MCF 10A (cell line): ENCODE results near the gene NEU2. TPM values are rescaled to one million over a fixed set of nuclear protein-coding genes. Genes with fewer than 3 reads are reported as not detected.

Source experiments
- BruUV-seq: library from RNA; stranded (reverse); fragments of 400-500 nt; replicated peaks from 2 replicates; lab custom pipeline; 2021; lab: Mats Ljungman, UMichigan
- CTCF ChIA-PET: fragments of 300-600 bp; sonication (Branson Sonifier 250); formaldehyde crosslinking; extraction: SDS; loops from one replicate; lab custom pipeline; 2021; ENCODE audit warnings: antibody characterized with exemption, inconsistent platforms; lab: Yijun Ruan, JAX
- POLR2A ChIA-PET: fragments of 300-600, 350-650 bp; sonication (Branson Sonifier 250); formaldehyde crosslinking; extraction: SDS; loops from one replicate; lab custom pipeline; 2020; ENCODE audit warnings: antibody characterized with exemption, inconsistent platforms; lab: Yijun Ruan, JAX
- DNase-seq: peaks from one replicate; pipeline ENCODE4 v3.0.0-alpha.2; 2018; ENCODE audit not compliant: unreplicated experiment
- H3K27ac Mint-ChIP-seq: one replicate; pipeline ENCODE4 v1.8.0; 2022; ENCODE audit warnings: mild to moderate bottlenecking, low read depth, mixed read lengths; ENCODE audit not compliant: unreplicated experiment
- H3K27me3 Mint-ChIP-seq: one replicate; pipeline ENCODE4 v1.8.0; 2022; ENCODE audit warnings: mixed read lengths; ENCODE audit not compliant: insufficient read depth, unreplicated experiment
- H3K36me3 Mint-ChIP-seq: one replicate; pipeline ENCODE4 v1.8.0; 2022; ENCODE audit warnings: mild to moderate bottlenecking, moderate library complexity, mixed read lengths; ENCODE audit not compliant: insufficient read depth, unreplicated experiment
- H3K4me1 Mint-ChIP-seq: one replicate; pipeline ENCODE4 v1.8.0; 2022; ENCODE audit warnings: mixed read lengths; ENCODE audit not compliant: insufficient read depth, unreplicated experiment
- H3K4me3 Mint-ChIP-seq: one replicate; pipeline ENCODE4 v1.8.0; 2022; ENCODE audit warnings: mild to moderate bottlenecking, moderate library complexity, mixed read lengths; ENCODE audit not compliant: unreplicated experiment
- H3K9me3 Mint-ChIP-seq: one replicate; pipeline ENCODE4 v1.8.0; 2022; ENCODE audit warnings: mixed read lengths; ENCODE audit not compliant: unreplicated experiment
- CTCF ChIP-seq: fragments of 200-600 bp; IDR thresholded peaks from one replicate; pipeline ENCODE4 v1.8.0; 2022; ENCODE audit warnings: antibody characterized with exemption, mild to moderate bottlenecking; ENCODE audit not compliant: unreplicated experiment
- intact Hi-C: fragments of 100-400 bp; cut with micrococcal nuclease; formaldehyde crosslinking; loops from 2 replicates; pipeline ENCODE4 v1.14.1; 2022
- total RNA-seq: library from RNA; stranded (reverse); gene quantifications from 2 replicates; pipeline ENCODE4 v1.2.3, GENCODE V29; 2022

Gene NEU2
- total RNA-seq, 1 experiment from 2014 or later = not detected

GRCh38 chr2:233039846-233040530 lies 7.5 kb downstream of the NEU2 start:
- POLR2A ChIA-PET = interaction anchor here (0.7 to 1.1 kb wide), 2 partner anchors 9 to 336 kb away, joined by 3 to 4 read pairs; no protein-coding TSS in a partner anchor
- H3K36me3 Mint-ChIP-seq = no peaks in the 10 kb centered on the region
- intact Hi-C loops = no loop called here
- H3K9me3 Mint-ChIP-seq = no peaks in the 10 kb centered on the region
- no peak overlapping the region for H3K4me3 Mint-ChIP-seq
- H3K27me3 Mint-ChIP-seq = no peaks in the 10 kb centered on the region
- peaks cover 18% of the 10 kb centered on the region for H3K4me1 Mint-ChIP-seq
- DNase-seq = no peak
- CTCF ChIA-PET = no interaction called here
- peak overlapping the region; percentile 93 for H3K27ac Mint-ChIP-seq
- BruUV-seq = no TSS peak
- no peak for TF ChIP-seq CTCF

- POLR2A ChIA-PET = no interaction called here
- DNase-seq = no peak
- CTCF ChIA-PET = interaction anchor here (1.0 kb wide), 1 partner anchor 12 kb away, joined by 3 read pairs; no protein-coding TSS in a partner anchor
- Mint-ChIP-seq H3K36me3 (no peaks in the 10 kb centered on the region), H3K4me3 (no peak overlapping the region), H3K9me3 (no peaks in the 10 kb centered on the region), H3K27ac (peak overlapping the region; percentile 93), H3K4me1 (peaks cover 18% of the 10 kb centered on the region), H3K27me3 (no peaks in the 10 kb centered on the region)
- no peak for TF ChIP-seq CTCF
- no TSS peak for BruUV-seq
- intact Hi-C loops = no loop called here
Observed at GRCh38 chr2:233040571-233040970, 8.1 kb downstream of the NEU2 start.

GRCh38 chr2:233041722-233042323 lies 9.4 kb downstream of the NEU2 start:
- no peak overlapping the region for H3K4me3 Mint-ChIP-seq
- H3K27me3 Mint-ChIP-seq = no peaks in the 10 kb centered on the region
- DNase-seq = no peak
- ChIA-PET CTCF (interaction anchor here (0.7 to 1.0 kb wide), 2 partner anchors 12 to 166 kb away, joined by 4 to 5 read pairs; no protein-coding TSS in a partner anchor), POLR2A (interaction anchor here (0.6 kb wide), 1 partner anchor 449 kb away, joined by 3 read pairs; no protein-coding TSS in a partner anchor)
- peaks cover 18% of the 10 kb centered on the region for H3K4me1 Mint-ChIP-seq
- no peak for TF ChIP-seq CTCF
- BruUV-seq = no TSS peak
- no peaks in the 10 kb centered on the region for H3K36me3 Mint-ChIP-seq
- intact Hi-C loops = no loop called here
- H3K27ac Mint-ChIP-seq = no peak overlapping the region
- no peaks in the 10 kb centered on the region for H3K9me3 Mint-ChIP-seq

- no TSS peak for BruUV-seq
- ChIA-PET CTCF (interaction anchor here (0.6 kb wide), 2 partner anchors 9 to 11 kb away, joined by 3 read pairs; no protein-coding TSS in a partner anchor), POLR2A (no interaction called here)
- H3K4me3 Mint-ChIP-seq = no peak overlapping the region
- H3K4me1 Mint-ChIP-seq = peaks cover 18% of the 10 kb centered on the region
- intact Hi-C loops = no loop called here
- no peak for DNase-seq
- H3K27me3 Mint-ChIP-seq = no peaks in the 10 kb centered on the region
- TF ChIP-seq CTCF = no peak
- H3K36me3 Mint-ChIP-seq = peaks cover under 1% of the 10 kb centered on the region
- no peak overlapping the region for H3K27ac Mint-ChIP-seq
- no peaks in the 10 kb centered on the region for H3K9me3 Mint-ChIP-seq
Observed at GRCh38 chr2:233042549-233042948, 10.1 kb downstream of the NEU2 start.
